GM19043 (cell line): ENCODE measurements around the gene CASKIN2.
"Not testable (repeated sequence)": the region's sequence is repeated elsewhere in the genome, so short reads cannot be mapped to it uniquely, and the experiment has no call there.

Experiments used
- ATAC-seq: cut with Tn5 transposase; IDR thresholded peaks from one replicate; pipeline ENCODE4 v1.9.1; 2021; ENCODE audit warnings: low read depth; ENCODE audit not compliant: unreplicated experiment

Gene CASKIN2

GRCh38 chr17:75524269-75524969, 9.1 kb upstream of the CASKIN2 start:
- no peak for ATAC-seq

GRCh38 chr17:75523647-75524046, 8.3 kb upstream of the CASKIN2 start:
- no peak for ATAC-seq

- no peak for ATAC-seq
Observed at GRCh38 chr17:75521951-75522727, 6.8 kb upstream of the CASKIN2 start.

GRCh38 chr17:75521290-75521689, 6.0 kb upstream of the CASKIN2 start:
- no peak for ATAC-seq

- ATAC-seq, result not testable (repeated sequence)
Observed at GRCh38 chr17:75520413-75520812, 5.1 kb upstream of the CASKIN2 start.

GRCh38 chr17:75518983-75519537, 3.7 kb upstream of the CASKIN2 start:
- ATAC-seq, result no peak

- no peak for ATAC-seq
Observed at GRCh38 chr17:75518201-75518600, 2.9 kb upstream of the CASKIN2 start.

GRCh38 chr17:75517297-75517865, 2.0 kb upstream of the CASKIN2 start:
- ATAC-seq, result no peak

- ATAC-seq, result peak; percentile 24
Observed at GRCh38 chr17:75516619-75517296, 1.4 kb upstream of the CASKIN2 start.

- ATAC-seq, result peak; percentile 71
Observed at GRCh38 chr17:75516255-75516618, 900 bp upstream of the CASKIN2 start, which contains the start of gene TSEN54. Gene TSEN54 (plus strand): TSS chr17:75516528. CDS start chr17:75516561, 33 bp downstream.

- ATAC-seq, result no peak
Observed at GRCh38 chr17:75514919-75515495, 330 bp downstream of the CASKIN2 start.

GRCh38 chr17:75514299-75514918, 928 bp downstream of the CASKIN2 start:
- no peak for ATAC-seq

GRCh38 chr17:75513641-75514000, 1.7 kb downstream of the CASKIN2 start:
- no peak for ATAC-seq

GRCh38 chr17:75512926-75513640, 2.3 kb downstream of the CASKIN2 start:
- ATAC-seq, result no peak

GRCh38 chr17:75511610-75512575, 3.4 kb downstream of the CASKIN2 start:
- ATAC-seq, result no peak

GRCh38 chr17:75511270-75511609, 4.1 kb downstream of the CASKIN2 start:
- ATAC-seq, result no peak

- no peak for ATAC-seq
Observed at GRCh38 chr17:75509528-75510258, 5.6 kb downstream of the CASKIN2 start.

- ATAC-seq, result no peak
Observed at GRCh38 chr17:75508931-75509361, 6.4 kb downstream of the CASKIN2 start.
